ENCODE data around the gene BDNF.

DNA sequence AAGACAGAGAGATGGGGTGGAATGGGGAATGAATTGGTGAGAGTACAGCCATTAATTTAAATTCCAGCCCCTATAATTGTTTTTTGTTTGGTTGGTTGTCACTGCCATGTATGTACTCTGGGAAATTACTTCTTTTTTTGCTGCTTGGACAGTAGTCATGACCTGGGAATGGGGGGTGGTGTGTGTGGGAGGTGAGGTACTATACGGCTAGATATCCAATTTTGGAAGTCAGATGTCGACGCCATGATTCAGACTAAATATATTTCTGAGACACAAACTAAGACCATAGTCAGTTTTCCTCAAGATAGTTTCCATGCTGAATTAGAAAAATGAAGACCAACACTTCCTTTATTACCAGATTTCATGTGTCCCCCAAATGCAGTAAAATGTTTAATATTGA, 7.4 kb upstream of the BDNF start:
- no peak for TF ChIP-seq SIN3A (IDR thresholded peaks at IDR 0.05; ENCODE audit: borderline replicate concordance, insufficient read depth, low read depth, low read length)
- TF ChIP-seq, protein P1, sequence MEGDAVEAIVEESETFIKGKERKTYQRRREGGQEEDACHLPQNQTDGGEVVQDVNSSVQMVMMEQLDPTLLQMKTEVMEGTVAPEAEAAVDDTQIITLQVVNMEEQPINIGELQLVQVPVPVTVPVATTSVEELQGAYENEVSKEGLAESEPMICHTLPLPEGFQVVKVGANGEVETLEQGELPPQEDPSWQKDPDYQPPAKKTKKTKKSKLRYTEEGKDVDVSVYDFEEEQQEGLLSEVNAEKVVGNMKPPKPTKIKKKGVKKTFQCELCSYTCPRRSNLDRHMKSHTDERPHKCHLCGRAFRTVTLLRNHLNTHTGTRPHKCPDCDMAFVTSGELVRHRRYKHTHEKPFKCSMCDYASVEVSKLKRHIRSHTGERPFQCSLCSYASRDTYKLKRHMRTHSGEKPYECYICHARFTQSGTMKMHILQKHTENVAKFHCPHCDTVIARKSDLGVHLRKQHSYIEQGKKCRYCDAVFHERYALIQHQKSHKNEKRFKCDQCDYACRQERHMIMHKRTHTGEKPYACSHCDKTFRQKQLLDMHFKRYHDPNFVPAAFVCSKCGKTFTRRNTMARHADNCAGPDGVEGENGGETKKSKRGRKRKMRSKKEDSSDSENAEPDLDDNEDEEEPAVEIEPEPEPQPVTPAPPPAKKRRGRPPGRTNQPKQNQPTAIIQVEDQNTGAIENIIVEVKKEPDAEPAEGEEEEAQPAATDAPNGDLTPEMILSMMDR (IDR thresholded peaks at IDR 0.05), result no peak
- no peak for TF ChIP-seq POLR2AphosphoS5 (IDR thresholded peaks at IDR 0.05; ENCODE audit: low read depth, low read length)
- TF ChIP-seq, protein P2, sequence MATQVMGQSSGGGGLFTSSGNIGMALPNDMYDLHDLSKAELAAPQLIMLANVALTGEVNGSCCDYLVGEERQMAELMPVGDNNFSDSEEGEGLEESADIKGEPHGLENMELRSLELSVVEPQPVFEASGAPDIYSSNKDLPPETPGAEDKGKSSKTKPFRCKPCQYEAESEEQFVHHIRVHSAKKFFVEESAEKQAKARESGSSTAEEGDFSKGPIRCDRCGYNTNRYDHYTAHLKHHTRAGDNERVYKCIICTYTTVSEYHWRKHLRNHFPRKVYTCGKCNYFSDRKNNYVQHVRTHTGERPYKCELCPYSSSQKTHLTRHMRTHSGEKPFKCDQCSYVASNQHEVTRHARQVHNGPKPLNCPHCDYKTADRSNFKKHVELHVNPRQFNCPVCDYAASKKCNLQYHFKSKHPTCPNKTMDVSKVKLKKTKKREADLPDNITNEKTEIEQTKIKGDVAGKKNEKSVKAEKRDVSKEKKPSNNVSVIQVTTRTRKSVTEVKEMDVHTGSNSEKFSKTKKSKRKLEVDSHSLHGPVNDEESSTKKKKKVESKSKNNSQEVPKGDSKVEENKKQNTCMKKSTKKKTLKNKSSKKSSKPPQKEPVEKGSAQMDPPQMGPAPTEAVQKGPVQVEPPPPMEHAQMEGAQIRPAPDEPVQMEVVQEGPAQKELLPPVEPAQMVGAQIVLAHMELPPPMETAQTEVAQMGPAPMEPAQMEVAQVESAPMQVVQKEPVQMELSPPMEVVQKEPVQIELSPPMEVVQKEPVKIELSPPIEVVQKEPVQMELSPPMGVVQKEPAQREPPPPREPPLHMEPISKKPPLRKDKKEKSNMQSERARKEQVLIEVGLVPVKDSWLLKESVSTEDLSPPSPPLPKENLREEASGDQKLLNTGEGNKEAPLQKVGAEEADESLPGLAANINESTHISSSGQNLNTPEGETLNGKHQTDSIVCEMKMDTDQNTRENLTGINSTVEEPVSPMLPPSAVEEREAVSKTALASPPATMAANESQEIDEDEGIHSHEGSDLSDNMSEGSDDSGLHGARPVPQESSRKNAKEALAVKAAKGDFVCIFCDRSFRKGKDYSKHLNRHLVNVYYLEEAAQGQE (IDR thresholded peaks at IDR 0.05; ENCODE audit: insufficient read depth in 1 of 2, low read depth in 2 of 2, low read length in 1 of 2), result no peak
- TF ChIP-seq TCF7L2 (IDR thresholded peaks at IDR 0.05; ENCODE audit: low read depth, low read length), result no peak

All from Panc1 (cell line).